ENCODE results near the gene XRRA1.

DNA sequence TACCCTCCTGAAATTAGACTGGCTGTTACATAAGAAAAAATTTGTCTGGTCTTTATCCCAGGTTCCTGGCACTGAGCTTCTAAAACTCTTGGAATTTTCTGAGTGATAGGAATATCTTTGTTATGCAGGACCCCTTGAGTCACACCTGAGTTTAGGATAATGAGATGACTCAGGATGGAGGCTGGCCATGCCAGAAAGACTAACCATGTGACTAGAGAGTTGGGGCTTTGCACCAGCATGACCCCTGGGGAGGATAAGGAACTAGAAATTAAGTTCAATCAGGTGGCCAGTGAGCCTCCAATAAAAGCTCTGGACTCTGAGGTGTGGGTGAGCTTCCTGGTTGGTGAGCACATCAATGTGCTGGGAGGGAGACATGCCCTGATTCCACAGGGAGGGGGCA, 88.1 kb downstream of the XRRA1 start:
- TF ChIP-seq, protein P1, sequence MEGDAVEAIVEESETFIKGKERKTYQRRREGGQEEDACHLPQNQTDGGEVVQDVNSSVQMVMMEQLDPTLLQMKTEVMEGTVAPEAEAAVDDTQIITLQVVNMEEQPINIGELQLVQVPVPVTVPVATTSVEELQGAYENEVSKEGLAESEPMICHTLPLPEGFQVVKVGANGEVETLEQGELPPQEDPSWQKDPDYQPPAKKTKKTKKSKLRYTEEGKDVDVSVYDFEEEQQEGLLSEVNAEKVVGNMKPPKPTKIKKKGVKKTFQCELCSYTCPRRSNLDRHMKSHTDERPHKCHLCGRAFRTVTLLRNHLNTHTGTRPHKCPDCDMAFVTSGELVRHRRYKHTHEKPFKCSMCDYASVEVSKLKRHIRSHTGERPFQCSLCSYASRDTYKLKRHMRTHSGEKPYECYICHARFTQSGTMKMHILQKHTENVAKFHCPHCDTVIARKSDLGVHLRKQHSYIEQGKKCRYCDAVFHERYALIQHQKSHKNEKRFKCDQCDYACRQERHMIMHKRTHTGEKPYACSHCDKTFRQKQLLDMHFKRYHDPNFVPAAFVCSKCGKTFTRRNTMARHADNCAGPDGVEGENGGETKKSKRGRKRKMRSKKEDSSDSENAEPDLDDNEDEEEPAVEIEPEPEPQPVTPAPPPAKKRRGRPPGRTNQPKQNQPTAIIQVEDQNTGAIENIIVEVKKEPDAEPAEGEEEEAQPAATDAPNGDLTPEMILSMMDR (IDR thresholded peaks at IDR 0.05) = no peak
- no peak for TF ChIP-seq POLR2A (IDR thresholded peaks at IDR 0.05)
